A673 (cell line): ENCODE measurements around the gene PLLP.

Experiments used
- EZH2 ChIP-seq: fragments of 200-600 bp; sonication (generic); IDR thresholded peaks from 2 replicates; pipeline ENCODE4 v1.6.1; 2017; ENCODE audit warnings: borderline replicate concordance, low read depth, mild to moderate bottlenecking, mixed read lengths, antibody characterized with exemption, low read length; ENCODE audit not compliant: poor library complexity, severe bottlenecking
- TF ChIP-seq, protein P1 (sequence below): fragments of 300-800, 200-600 bp; sonication (generic); conservative IDR thresholded peaks from 2 replicates; pipeline ENCODE4 v1.5.1; 2017; ENCODE audit warnings: low read depth, mild to moderate bottlenecking, antibody characterized with exemption, low read length, moderate library complexity, mixed read lengths

DNA sequence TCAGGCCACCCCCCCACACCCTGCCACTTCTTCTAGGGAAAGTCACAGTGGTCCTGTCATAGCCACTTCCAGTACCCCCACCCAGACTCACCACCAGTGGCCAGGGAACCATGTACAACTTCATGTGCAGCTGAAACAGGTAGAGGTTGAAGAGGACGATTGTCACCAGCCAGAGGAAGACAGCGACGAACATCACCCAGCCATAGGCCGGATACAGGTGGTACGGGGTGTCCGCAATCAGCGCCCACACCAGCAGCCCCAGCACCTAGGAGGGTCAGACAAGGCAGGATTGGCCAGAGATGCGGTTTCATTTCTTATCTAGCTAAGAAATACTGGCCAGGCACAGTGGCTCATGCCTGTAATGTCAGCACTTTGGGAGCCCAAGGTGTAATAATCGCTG, 22.7 kb downstream of the PLLP start:
- TF ChIP-seq, protein P1, sequence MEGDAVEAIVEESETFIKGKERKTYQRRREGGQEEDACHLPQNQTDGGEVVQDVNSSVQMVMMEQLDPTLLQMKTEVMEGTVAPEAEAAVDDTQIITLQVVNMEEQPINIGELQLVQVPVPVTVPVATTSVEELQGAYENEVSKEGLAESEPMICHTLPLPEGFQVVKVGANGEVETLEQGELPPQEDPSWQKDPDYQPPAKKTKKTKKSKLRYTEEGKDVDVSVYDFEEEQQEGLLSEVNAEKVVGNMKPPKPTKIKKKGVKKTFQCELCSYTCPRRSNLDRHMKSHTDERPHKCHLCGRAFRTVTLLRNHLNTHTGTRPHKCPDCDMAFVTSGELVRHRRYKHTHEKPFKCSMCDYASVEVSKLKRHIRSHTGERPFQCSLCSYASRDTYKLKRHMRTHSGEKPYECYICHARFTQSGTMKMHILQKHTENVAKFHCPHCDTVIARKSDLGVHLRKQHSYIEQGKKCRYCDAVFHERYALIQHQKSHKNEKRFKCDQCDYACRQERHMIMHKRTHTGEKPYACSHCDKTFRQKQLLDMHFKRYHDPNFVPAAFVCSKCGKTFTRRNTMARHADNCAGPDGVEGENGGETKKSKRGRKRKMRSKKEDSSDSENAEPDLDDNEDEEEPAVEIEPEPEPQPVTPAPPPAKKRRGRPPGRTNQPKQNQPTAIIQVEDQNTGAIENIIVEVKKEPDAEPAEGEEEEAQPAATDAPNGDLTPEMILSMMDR, result no peak
- no peak for TF ChIP-seq EZH2
